K562 (cell line): Measurements from ENCODE around the gene PCID2. TPM values are rescaled to one million over a fixed set of nuclear protein-coding genes. Genes with fewer than 3 reads are reported as not detected.

Experiments
- ATAC-seq: fragments of 200-7000 bp; cut with Tn5 transposase; 3 replicates; pipeline ENCODE4 v1.9.1; 2020; ENCODE audit warnings: moderate library complexity
- BruUV-seq: library from RNA; stranded (reverse); fragments of 400-500 nt; replicated peaks from 2 replicates; lab custom pipeline; 2021; lab: Mats Ljungman, UMichigan
- CTCF ChIA-PET: fragments of 300-600 bp; formaldehyde crosslinking; extraction: SDS; loops from one replicate; lab custom pipeline; 2021; ENCODE audit warnings: low intra/inter-chr PET ratio; lab: Yijun Ruan, JAX
- POLR2A ChIA-PET: fragments of 300-600, 350-650 bp; sonication (Branson Sonifier 250); formaldehyde crosslinking; extraction: SDS; loops from one replicate; lab custom pipeline; 2021; ENCODE audit warnings: antibody characterized with exemption, inconsistent platforms; lab: Yijun Ruan, JAX
- DNase-seq, 4 experiments: peaks; one replicate each; pipeline versions ENCODE4 v3.0.0 to v3.0.0-alpha.2; 2011 to 2018; ENCODE audit warnings: low spot score in 3 of 4, mixed read lengths in 3 of 4; ENCODE audit errors: extremely low read depth in 1 of 4
- FAIRE-seq: peaks from 2 replicates; lab custom pipeline; 2011; peaks lifted over from hg19 to GRCh38; lab: Jason Lieb, UNC
- H2AFZ ChIP-seq: 2 replicates; pipeline ENCODE4 v1.6.0; 2011; ENCODE audit warnings: low read depth, low read length, control low read depth, inconsistent platforms
- H3K27ac ChIP-seq: fragments of 200-600 bp; 3 replicates; pipeline ENCODE4 v1.8.0; 2011; ENCODE audit warnings: low read depth, mild to moderate bottlenecking, control low read depth, inconsistent platforms, low read length, moderate library complexity, mixed read lengths; ENCODE audit errors: extremely low read depth
- H3K27me3 ChIP-seq, 2 experiments: fragments of 300-600 bp in 1 of 2; 2 replicates in 1 of 2; 3 replicates in 1 of 2; pipeline versions ENCODE4 v1.6.0 to v1.8.0; 2011; ENCODE audit warnings: inconsistent platforms in 2 of 2, low read length in 2 of 2, mild to moderate bottlenecking in 1 of 2, mixed read lengths in 1 of 2, moderate library complexity in 1 of 2; ENCODE audit not compliant: control insufficient read depth in 2 of 2, insufficient read depth in 2 of 2
- H3K36me3 ChIP-seq: fragments of 300-600 bp; 3 replicates; pipeline ENCODE4 v1.8.0; 2011; ENCODE audit warnings: mild to moderate bottlenecking, low read length, inconsistent platforms; ENCODE audit not compliant: control insufficient read depth, insufficient read depth
- H3K4me1 ChIP-seq, 2 experiments: fragments of 200-600 bp in 1 of 2; replicated peaks in 1 of 2; 2 replicates in 1 of 2; 3 replicates in 1 of 2; pipeline versions ENCODE4 v1.5.1 to v1.8.0; 2011; ENCODE audit warnings: inconsistent platforms in 2 of 2, low read length in 2 of 2, mild to moderate bottlenecking in 1 of 2, mixed read lengths in 1 of 2, moderate library complexity in 1 of 2; ENCODE audit not compliant: control insufficient read depth in 2 of 2, insufficient read depth in 2 of 2
- H3K4me2 ChIP-seq: 2 replicates; pipeline ENCODE4 v1.6.1; 2011; ENCODE audit warnings: low read length, control low read depth, inconsistent platforms, mixed read lengths; ENCODE audit not compliant: insufficient read depth
- H3K4me3 ChIP-seq: fragments of 200-600 bp; sonication (generic), shearing (Covaris generic); 2 replicates; pipeline ENCODE4 v1.5.1; 2016; ENCODE audit warnings: control low read depth, inconsistent platforms
- H3K79me2 ChIP-seq: fragments of 200-600 bp; 3 replicates; pipeline ENCODE4 v1.8.0; 2011; ENCODE audit warnings: low read length, inconsistent platforms; ENCODE audit not compliant: control insufficient read depth, insufficient read depth
- H3K9ac ChIP-seq, 2 experiments: 2 replicates each; pipeline versions ENCODE4 v1.6.0 to v1.6.1; 2011; ENCODE audit warnings: low read depth in 2 of 2, low read length in 2 of 2, control low read depth in 1 of 2, inconsistent platforms in 1 of 2, mild to moderate bottlenecking in 1 of 2, mixed read lengths in 1 of 2; ENCODE audit not compliant: insufficient read depth in 1 of 2
- H3K9me1 ChIP-seq: one replicate; pipeline ENCODE4 v1.6.0; 2011; ENCODE audit warnings: inconsistent platforms, mild to moderate bottlenecking, low read length, moderate library complexity; ENCODE audit not compliant: control insufficient read depth, insufficient read depth
- H3K9me3 ChIP-seq: replicated peaks from 2 replicates; pipeline ENCODE4 v1.5.1; 2011; ENCODE audit warnings: low read depth, low read length, inconsistent platforms; ENCODE audit not compliant: control insufficient read depth, insufficient read depth
- H4K20me1 ChIP-seq: replicated peaks from 2 replicates; pipeline ENCODE4 v1.6.1; 2011; ENCODE audit warnings: low read length, inconsistent platforms, mixed read lengths; ENCODE audit not compliant: control insufficient read depth, insufficient read depth
- PCBP1 ChIP-seq: fragments of 200-400 bp; formaldehyde crosslinking; IDR thresholded peaks from 2 replicates; pipeline ENCODE4 v1.6.1; 2018; ENCODE audit warnings: mild to moderate bottlenecking, low read depth, low read length; ENCODE audit not compliant: poor library complexity, severe bottlenecking
- THAP12 ChIP-seq: fragments of 250-450 bp; sonication (Bioruptor Pico); IDR thresholded peaks from 2 replicates; pipeline ENCODE4 v1.9.0; 2021; ENCODE audit warnings: mild to moderate bottlenecking, inconsistent platforms
- ZNF354B ChIP-seq: fragments of 250-450 bp; sonication (Bioruptor Pico); IDR thresholded peaks from 2 replicates; pipeline ENCODE4 v1.4.0; 2020
- ZNF507 ChIP-seq: conservative IDR thresholded peaks from 2 replicates; pipeline ENCODE4 v1.6.1; 2017; ENCODE audit warnings: missing genetic modification characterization, missing compliant biosample characterization
- ZNF589 ChIP-seq: fragments of 200-800 bp; sonication (Bioruptor generic); IDR thresholded peaks from 2 replicates; pipeline ENCODE4 v1.6.1; 2016; ENCODE audit warnings: low read depth, missing genetic modification characterization, missing compliant biosample characterization
- WGBS: fragments of 100-300 bp; shearing (Covaris generic); methylation state at CpG from one replicate; pipeline ENCODE4 v1.1.6; 2016; ENCODE audit warnings: low coverage, mixed read lengths; ENCODE audit not compliant: insufficient coverage; ENCODE audit errors: missing lambda C conversion rate; 5-methylcytosine and 5-hydroxymethylcytosine counted together
- in situ Hi-C: fragments of 300-500 bp; cut with MboI; formaldehyde crosslinking; loops from 4 replicates; pipeline ENCODE4 v1.15.0; 2018; ENCODE audit warnings: inconsistent platforms, mixed read lengths
- intact Hi-C: fragments of 100-400 bp; cut with micrococcal nuclease; formaldehyde crosslinking; loops from 2 replicates; pipeline ENCODE4 v1.14.2; 2022
- polyA plus RNA-seq, 8 experiments: library from polyadenylated mRNA; depleted of rRNA in 4 of 8; stranded (reverse) in 5 of 8; unstranded in 3 of 8; fragments of >200 nt; fragmentation: Nextera tagmentation in 2 of 8; fragmentation: Illumina TruSeq in 1 of 8; extraction: Ambion mirVana in 2 of 8; extraction: Trizol in 1 of 8; gene quantifications; 2 replicates each; pipeline versions ENCODE4 v1.2.1 to v1.2.3, GENCODE V29; 2011 to 2014; ENCODE audit warnings: inconsistent platforms in 1 of 8, missing spikeins in 1 of 8
- total RNA-seq, 7 experiments: library from RNA; depleted of rRNA in 6 of 7; stranded (reverse); fragments of >200 nt in 6 of 7; fragmentation: Illumina TruSeq in 2 of 7; extraction: Trizol in 2 of 7; gene quantifications; 2 replicates each; pipeline versions ENCODE4 v1.2.1 to v1.2.3, GENCODE V29; 2011 to 2021; ENCODE audit warnings: low replicate concordance in 1 of 7

PCID2 gene
- total and polyA plus RNA-seq, 9 of the 15 experiments (the other 6 are each of a cell fraction or from before 2014, with no cell fraction given): 39.6 to 117 (median 59.6) TPM

- Histone ChIP-seq H3K4me1 (peaks cover 0 to 11% of the 10 kb centered on the region in 2 experiments; a peak in 2 of 5 replicates), H3K36me3 (peaks cover 19% of the 10 kb centered on the region; the same call in 2 of the 3 replicates), H3K79me2 (no peaks in the 10 kb centered on the region), H3K4me3 (no peak overlapping the region), H2AFZ (no peak overlapping the region), H4K20me1 (no peaks in the 10 kb centered on the region), H3K27ac (no peak overlapping the region), H3K9me3 (no peaks in the 10 kb centered on the region), H3K27me3 (no peaks in the 10 kb centered on the region), H3K4me2 (no peak overlapping the region), H3K9ac (no peak overlapping the region), H3K9me1 (no peaks in the 10 kb centered on the region)
- ChIA-PET POLR2A (no interaction called here), CTCF (no interaction called here)
- in situ Hi-C loops: no loop called here
- no peak for DNase-seq
- 93% methylated on average over 2 of the region's 3 CpGs for WGBS
- FAIRE-seq: no peak
- no TSS peak for BruUV-seq
- TF ChIP-seq ZNF507 (tag) (peak; percentile 99), THAP12 (no peak), ZNF354B (peak; percentile 84)
- no peak for ATAC-seq
- intact Hi-C loops: no loop called here
Measured at GRCh38 chr13:113167575-113167974, 40.9 kb downstream of the PCID2 start.

GRCh38 chr13:113167155-113167554 lies 41.3 kb downstream of the PCID2 start:
- peaks cover 0 to 9% of the 10 kb centered on the region in 2 experiments; a peak in 2 of 5 replicates for H3K4me1 ChIP-seq
- no peaks in the 10 kb centered on the region for H3K27me3 ChIP-seq
- in situ Hi-C loops: no loop called here
- FAIRE-seq (no peak), ATAC-seq (no peak), DNase-seq (no peak)
- H3K79me2 ChIP-seq: no peaks in the 10 kb centered on the region
- no TSS peak for BruUV-seq
- no peaks in the 10 kb centered on the region for H3K9me3 ChIP-seq
- H3K27ac ChIP-seq: no peak overlapping the region
- H2AFZ ChIP-seq: no peak overlapping the region
- H3K4me3 ChIP-seq: no peak overlapping the region
- no peaks in the 10 kb centered on the region for H4K20me1 ChIP-seq
- POLR2A ChIA-PET: no interaction called here
- no peaks in the 10 kb centered on the region for H3K9me1 ChIP-seq
- intact Hi-C loops: no loop called here
- TF ChIP-seq ZNF589 (no peak), ZNF507 (tag) (0 out of 2 replicates have a peak, but pooled peaks have one; percentile 3), PCBP1 (no peak)
- no peak overlapping the region for H3K4me2 ChIP-seq
- H3K9ac ChIP-seq: no peak overlapping the region
- H3K36me3 ChIP-seq: peaks cover 15% of the 10 kb centered on the region; the same call in 2 of the 3 replicates
- WGBS: 84% methylated on average over 9 of the region's 10 CpGs
- CTCF ChIA-PET: no interaction called here
